B cell (primary cell): Measurements from ENCODE around the gene TNFRSF25. TPM values are rescaled to one million over a fixed set of nuclear protein-coding genes. Genes with fewer than 3 reads are reported as not detected.

ENCODE experiments used
- ATAC-seq: fragments of 200-7000 bp; cut with Tn5 transposase; one replicate; pipeline ENCODE4 v1.10.0; 2021; ENCODE audit warnings: low read depth, mild to moderate bottlenecking, moderate number of reproducible peaks, moderate library complexity
- CTCF ChIA-PET: fragments of 350-600 bp; sonication (Branson Sonifier 250); formaldehyde crosslinking; loops from one replicate; lab custom pipeline; 2021; ENCODE audit warnings: antibody characterized with exemption, inconsistent platforms; lab: Charles Lee
- POLR2A ChIA-PET: fragments of 350-600 bp; sonication (Branson Sonifier 250); formaldehyde crosslinking; loops from one replicate; lab custom pipeline; 2021; ENCODE audit warnings: antibody characterized with exemption; lab: Charles Lee
- DNase-seq: peaks from one replicate; pipeline ENCODE4 v3.0.0; 2013
- H2AFZ ChIP-seq: 2 replicates; pipeline ENCODE4 v1.6.1; 2012; ENCODE audit warnings: mild to moderate bottlenecking, low read depth, low read length; ENCODE audit not compliant: insufficient read depth, poor library complexity, severe bottlenecking
- H3K27ac ChIP-seq, 2 donors: 1 replicate in 1 of 2; 2 replicates in 1 of 2; pipeline ENCODE4 v1.5.1; 2012 to 2013; ENCODE audit warnings: low read length in 2 of 2, mild to moderate bottlenecking in 2 of 2, moderate library complexity in 1 of 2
- H3K27me3 ChIP-seq, 4 experiments: fragments of 200-600 bp in 1 of 4; sonication (generic) in 1 of 4; replicated peaks in 1 of 4; 1 replicate in 2 of 4; 2 replicates in 2 of 4; pipeline versions ENCODE4 v1.6.1 to v1.7.0; 2013 to 2016; ENCODE audit warnings: low read length in 3 of 4, mild to moderate bottlenecking in 2 of 4, mixed read lengths in 1 of 4, moderate library complexity in 1 of 4; ENCODE audit not compliant: insufficient read depth in 4 of 4, control insufficient read depth in 3 of 4; ENCODE audit errors: control extremely low read depth in 1 of 4
- H3K36me3 ChIP-seq, 2 experiments: replicated peaks in 1 of 2; 1 replicate in 1 of 2; 2 replicates in 1 of 2; pipeline versions ENCODE4 v1.6.1 to v1.7.1; 2013; ENCODE audit warnings: low read length in 1 of 2; ENCODE audit not compliant: insufficient read depth in 2 of 2, control insufficient read depth in 1 of 2; ENCODE audit errors: control extremely low read depth in 1 of 2, extremely low read depth in 1 of 2
- H3K4me1 ChIP-seq, 2 donors: fragments of 200-600 bp in 1 of 2; sonication (generic) in 1 of 2; 1 replicate in 1 of 2; 2 replicates in 1 of 2; pipeline versions ENCODE4 v1.5.1 to v1.6.1; 2013 to 2017; ENCODE audit warnings: low read length in 2 of 2; ENCODE audit not compliant: control insufficient read depth in 2 of 2, insufficient read depth in 2 of 2
- H3K4me2 ChIP-seq: replicated peaks from 2 replicates; pipeline ENCODE3; 2012; ENCODE audit warnings: mild to moderate bottlenecking, low read depth, low read length; ENCODE audit not compliant: poor library complexity, severe bottlenecking
- H3K4me3 ChIP-seq, 5 experiments: fragments of 200-600 bp in 1 of 5; sonication (generic) in 1 of 5; 1 replicate in 3 of 5; 2 replicates in 2 of 5; pipeline versions ENCODE4 v1.5.1 to v1.7.0; 2011 to 2016; ENCODE audit warnings: low read length in 4 of 5, mild to moderate bottlenecking in 4 of 5, low read depth in 2 of 5, control low read depth in 1 of 5, moderate library complexity in 1 of 5; ENCODE audit not compliant: insufficient read depth in 1 of 5; ENCODE audit errors: control extremely low read depth in 1 of 5, extremely low read depth in 1 of 5
- H3K79me2 ChIP-seq: fragments of 200-600 bp; sonication (generic); one replicate; pipeline ENCODE4 v1.6.0; 2016; ENCODE audit warnings: low read length; ENCODE audit not compliant: control insufficient read depth, insufficient read depth
- H3K9ac ChIP-seq: fragments of 200-600 bp; sonication (generic); 2 replicates; pipeline ENCODE4 v1.6.1; 2017; ENCODE audit warnings: mild to moderate bottlenecking, low read length, moderate library complexity
- H3K9me3 ChIP-seq, 3 donors: one replicate each; pipeline versions ENCODE4 v1.6.1 to v1.7.1; 2013; ENCODE audit warnings: low read length in 2 of 3; ENCODE audit not compliant: control insufficient read depth in 2 of 3, insufficient read depth in 1 of 3; ENCODE audit errors: control extremely low read depth in 1 of 3
- H4K20me1 ChIP-seq: 2 replicates; pipeline ENCODE4 v1.6.0; 2012; ENCODE audit warnings: mild to moderate bottlenecking, low read length; ENCODE audit not compliant: insufficient read depth, control insufficient read depth, poor library complexity, severe bottlenecking
- H3K27ac Mint-ChIP-seq: one replicate; pipeline ENCODE4 v1.8.0; 2021; ENCODE audit warnings: mixed read lengths
- H3K27me3 Mint-ChIP-seq: one replicate; pipeline ENCODE4 v1.8.0; 2021; ENCODE audit warnings: mixed read lengths
- H3K4me1 Mint-ChIP-seq: one replicate; pipeline ENCODE4 v1.8.0; 2021; ENCODE audit warnings: mixed read lengths
- H3K4me3 Mint-ChIP-seq: one replicate; pipeline ENCODE4 v1.8.0; 2021; ENCODE audit warnings: mixed read lengths
- H3K9me3 Mint-ChIP-seq: one replicate; pipeline ENCODE4 v1.8.0; 2022; ENCODE audit warnings: mixed read lengths; ENCODE audit not compliant: insufficient read depth
- EZH2 ChIP-seq: IDR thresholded peaks from 2 replicates; pipeline ENCODE4 v1.6.1; 2012; ENCODE audit warnings: borderline replicate concordance, low read depth, mild to moderate bottlenecking, moderate library complexity, low read length; ENCODE audit not compliant: insufficient read depth, poor library complexity, severe bottlenecking
- WGBS: methylation state at CpG from one replicate; pipeline ENCODE4 v1.1.5; 2013; ENCODE audit warnings: missing lambda C conversion rate; ENCODE audit not compliant: insufficient coverage; 5-methylcytosine and 5-hydroxymethylcytosine counted together
- intact Hi-C: fragments of 100-400 bp; cut with micrococcal nuclease; formaldehyde crosslinking; loops from one replicate; pipeline ENCODE4 v1.10.0; 2022
- polyA plus RNA-seq: library from polyadenylated mRNA; depleted of rRNA; stranded (reverse); fragments of >200 nt; gene quantifications from 2 replicates; pipeline ENCODE4 v1.2.3, GENCODE V29; 2012
- total RNA-seq, 2 donors: library from RNA; stranded (reverse); fragments of 120-200 nt in 1 of 2; gene quantifications; 1 replicate in 1 of 2; 2 replicates in 1 of 2; pipeline versions ENCODE4 v1.2.3 to v1.2.4, GENCODE V29; 2013 to 2022
- TF ChIP-seq, protein P1 (sequence below): fragments of 200-600 bp; IDR thresholded peaks from one replicate; pipeline ENCODE4 v1.8.0; 2022; ENCODE audit warnings: antibody characterized with exemption, mild to moderate bottlenecking

TNFRSF25 gene
- total and polyA plus RNA-seq, 2 donors (not counting 1 experiment from before 2014, with no cell fraction given), result 2.6 to 7.1 TPM

DNA sequence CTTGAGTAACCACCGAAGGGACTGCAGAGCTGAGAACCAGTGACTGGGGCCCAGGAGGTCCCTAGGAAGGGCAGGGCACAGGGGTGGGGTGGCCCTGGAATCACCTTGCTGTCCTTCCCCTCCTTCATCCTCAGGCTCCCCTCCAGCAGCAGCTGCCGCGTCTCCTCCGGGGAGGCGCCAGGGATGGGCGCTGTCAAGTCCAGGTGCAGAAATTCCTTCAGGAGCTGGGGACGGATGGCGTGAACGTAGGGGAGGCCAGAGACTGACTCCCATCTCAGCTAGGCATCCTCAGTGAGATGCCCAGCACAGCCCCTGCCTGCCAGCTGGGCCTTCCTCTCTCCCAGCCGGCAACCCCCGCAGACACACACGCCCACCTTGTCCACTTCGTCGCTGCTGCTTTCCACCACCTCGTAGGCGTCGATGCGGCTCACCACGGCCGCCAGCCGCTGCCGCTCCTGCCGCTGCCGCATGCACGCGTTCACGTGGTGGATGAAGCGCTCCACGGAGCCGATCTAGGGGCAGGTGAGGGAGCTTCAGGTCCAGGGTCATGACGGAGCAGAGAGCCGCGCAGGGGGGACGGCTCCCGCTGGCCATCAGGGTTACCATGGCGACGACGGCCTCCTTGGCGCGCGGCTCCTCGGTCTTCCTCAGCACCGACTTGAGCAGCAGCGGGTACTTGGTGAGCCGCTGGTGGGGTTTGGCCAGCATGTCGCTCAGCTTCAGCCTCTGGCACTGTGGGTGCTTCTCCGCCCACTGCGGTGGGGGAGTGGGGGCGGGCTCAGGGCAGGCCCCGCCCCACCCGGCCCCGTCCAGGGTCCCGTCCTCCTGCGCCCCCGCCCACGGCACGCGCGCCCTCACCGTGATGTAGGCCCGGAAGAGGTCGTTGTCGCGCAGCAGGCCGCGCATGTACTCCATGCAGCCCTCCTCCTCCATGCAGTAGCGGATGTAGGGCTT is 4.4 kb upstream of the TNFRSF25 start:
- peaks cover 5% of the 10 kb centered on the region for H3K27me3 Mint-ChIP-seq
- intact Hi-C loops, result no loop called here
- Histone ChIP-seq H3K36me3 (no peaks in the 10 kb centered on the region), H3K4me2 (no peak overlapping the region), H3K4me3 (no peak overlapping the region), H4K20me1 (no peaks in the 10 kb centered on the region), H2AFZ (no peak overlapping the region), H3K27me3 (peaks cover 0 to 10% (median 3%) of the 10 kb centered on the region in 4 experiments), H3K9me3 (peaks cover 0 to 5% (median 0%) of the 10 kb centered on the region in 3 donors), H3K4me1 (peaks cover 1 to 8% of the 10 kb centered on the region in 2 donors), H3K79me2 (no peaks in the 10 kb centered on the region), H3K27ac (no peak overlapping the region), H3K9ac (no peak overlapping the region)
- CTCF ChIA-PET, result no interaction called here
- WGBS, result 93% methylated on average over 67 of the region's 67 CpGs
- TF ChIP-seq, protein P1, sequence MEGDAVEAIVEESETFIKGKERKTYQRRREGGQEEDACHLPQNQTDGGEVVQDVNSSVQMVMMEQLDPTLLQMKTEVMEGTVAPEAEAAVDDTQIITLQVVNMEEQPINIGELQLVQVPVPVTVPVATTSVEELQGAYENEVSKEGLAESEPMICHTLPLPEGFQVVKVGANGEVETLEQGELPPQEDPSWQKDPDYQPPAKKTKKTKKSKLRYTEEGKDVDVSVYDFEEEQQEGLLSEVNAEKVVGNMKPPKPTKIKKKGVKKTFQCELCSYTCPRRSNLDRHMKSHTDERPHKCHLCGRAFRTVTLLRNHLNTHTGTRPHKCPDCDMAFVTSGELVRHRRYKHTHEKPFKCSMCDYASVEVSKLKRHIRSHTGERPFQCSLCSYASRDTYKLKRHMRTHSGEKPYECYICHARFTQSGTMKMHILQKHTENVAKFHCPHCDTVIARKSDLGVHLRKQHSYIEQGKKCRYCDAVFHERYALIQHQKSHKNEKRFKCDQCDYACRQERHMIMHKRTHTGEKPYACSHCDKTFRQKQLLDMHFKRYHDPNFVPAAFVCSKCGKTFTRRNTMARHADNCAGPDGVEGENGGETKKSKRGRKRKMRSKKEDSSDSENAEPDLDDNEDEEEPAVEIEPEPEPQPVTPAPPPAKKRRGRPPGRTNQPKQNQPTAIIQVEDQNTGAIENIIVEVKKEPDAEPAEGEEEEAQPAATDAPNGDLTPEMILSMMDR, result no peak
- no peak for TF ChIP-seq EZH2
- H3K9me3 Mint-ChIP-seq, result no peaks in the 10 kb centered on the region
- POLR2A ChIA-PET, result no interaction called here
- DNase-seq, result no peak
- no peak overlapping the region for H3K27ac Mint-ChIP-seq
- ATAC-seq, result no peak
- no peak overlapping the region for H3K4me3 Mint-ChIP-seq
- peaks cover 1% of the 10 kb centered on the region for H3K4me1 Mint-ChIP-seq
